HG02885 (cell line): Measurements from ENCODE around the gene CRY2.
A peak's percentile ranks its signal among the peaks of the same experiment; 100 is the strongest.

Source experiments
- ATAC-seq: cut with Tn5 transposase; IDR thresholded peaks from one replicate; pipeline ENCODE4 v1.9.1; 2021; ENCODE audit warnings: mild to moderate bottlenecking; ENCODE audit not compliant: unreplicated experiment, poor library complexity

CRY2 gene

DNA sequence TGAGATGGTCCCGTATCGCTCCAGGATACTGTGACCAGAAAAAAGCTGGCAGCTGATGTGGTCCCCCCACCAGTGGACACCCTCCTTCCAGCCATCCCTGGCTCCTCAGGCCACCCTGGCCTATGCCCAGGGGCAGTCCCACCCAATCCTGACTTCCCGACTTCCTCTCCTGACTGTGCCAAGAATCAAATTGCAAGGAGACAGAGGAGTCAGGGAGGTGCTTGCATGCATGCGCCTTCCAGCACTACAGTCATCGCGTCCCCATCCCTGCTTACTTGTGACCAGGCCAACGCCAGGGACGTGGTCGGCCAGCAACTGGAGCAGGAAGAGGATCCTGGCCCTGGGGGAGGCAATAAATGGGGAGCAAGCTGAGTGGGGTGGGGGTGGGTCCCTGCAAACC lies 63.3 kb downstream of the CRY2 start:
- no peak for ATAC-seq

DNA sequence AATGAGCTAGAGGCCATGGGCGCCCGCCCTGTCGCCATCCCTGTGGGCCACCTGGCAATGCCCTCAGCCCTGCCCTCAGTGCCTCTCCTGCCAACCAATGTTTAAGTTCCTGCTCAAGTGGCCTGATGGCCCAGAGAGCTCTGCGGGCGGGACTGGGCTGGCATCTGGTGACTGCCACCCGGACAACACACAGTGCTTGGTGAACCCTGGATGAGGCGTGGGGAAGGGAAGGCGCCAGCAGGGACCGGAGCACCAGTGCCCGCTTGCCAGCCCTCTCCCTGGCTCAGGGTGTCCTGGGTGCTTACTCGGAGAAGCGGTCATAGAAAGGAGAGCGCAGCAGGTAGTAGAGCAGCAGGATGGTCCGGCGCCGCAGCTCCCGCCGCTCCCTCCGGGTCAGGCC lies 66.2 kb downstream of the CRY2 start:
- no peak for ATAC-seq

DNA sequence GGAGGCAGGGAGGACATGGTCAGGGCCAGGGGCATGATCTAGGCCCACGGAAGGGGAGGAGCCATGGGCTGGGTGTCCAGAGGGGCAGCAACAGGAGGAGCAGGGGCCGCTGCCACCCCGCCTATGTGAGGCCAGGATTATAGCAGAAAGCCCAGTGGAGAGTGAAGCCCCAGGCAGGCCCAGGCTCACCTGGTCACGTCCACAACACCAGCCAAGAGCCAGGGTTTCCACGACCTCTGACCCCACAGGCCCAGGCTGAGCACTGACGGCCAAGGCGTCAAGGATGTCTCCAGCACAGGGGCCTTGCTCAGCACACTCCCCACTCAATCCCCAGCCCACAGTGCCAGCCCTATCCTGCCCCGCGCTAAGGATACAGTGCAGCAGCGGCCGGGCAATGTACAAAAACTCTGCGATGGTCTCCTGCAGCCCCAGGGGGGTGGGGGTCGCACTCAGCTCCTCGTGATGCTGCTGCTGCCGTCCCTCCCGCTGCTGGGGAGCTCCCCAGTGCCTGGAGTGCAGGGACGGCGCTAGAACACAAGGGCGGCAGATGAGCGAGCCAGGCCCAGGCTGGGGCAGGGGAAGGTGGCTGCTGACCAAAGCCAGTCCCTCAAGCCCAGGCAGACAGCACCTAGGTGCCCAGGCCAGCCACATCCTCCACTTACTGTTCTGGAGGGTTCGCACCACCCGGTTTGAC lies 66.8 kb downstream of the CRY2 start:
- ATAC-seq, result no peak

DNA sequence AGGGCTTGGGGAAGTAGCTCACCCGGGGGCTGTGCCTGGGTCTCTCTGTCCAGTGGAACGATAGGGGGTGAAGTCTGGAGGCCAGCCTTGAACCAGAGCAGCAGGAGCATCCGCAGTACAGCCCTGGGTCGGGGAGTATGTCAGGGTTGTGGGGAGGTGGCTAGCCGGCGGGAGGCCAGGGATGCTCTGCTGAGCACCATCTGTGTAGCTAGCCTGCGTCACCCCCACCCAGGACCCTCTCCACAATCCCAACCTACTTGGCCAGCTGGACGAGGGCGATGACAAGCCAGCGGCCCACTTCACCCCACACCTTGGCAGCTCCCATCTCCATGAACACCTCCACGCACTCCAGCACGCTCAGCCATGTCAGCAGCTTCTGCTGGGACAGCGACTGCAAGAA lies 68.2 kb downstream of the CRY2 start:
- no peak for ATAC-seq

DNA sequence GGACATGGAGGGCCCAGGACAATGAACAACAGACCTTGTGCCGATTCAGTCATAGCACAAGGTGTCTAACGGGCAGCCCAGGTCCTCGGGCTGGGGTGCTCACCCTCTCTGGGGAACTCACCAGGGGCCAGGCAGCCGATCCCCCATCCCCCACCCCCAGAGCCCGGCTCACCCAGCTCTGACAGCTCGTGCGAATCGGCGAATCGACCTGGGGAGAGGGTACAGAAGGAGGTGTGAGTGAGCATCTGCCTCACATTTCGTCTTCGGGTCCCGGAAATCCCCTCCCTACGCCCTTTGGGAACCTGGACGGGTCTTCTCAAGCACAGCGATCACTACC lies 70.0 kb downstream of the CRY2 start:
- ATAC-seq, result no peak

DNA sequence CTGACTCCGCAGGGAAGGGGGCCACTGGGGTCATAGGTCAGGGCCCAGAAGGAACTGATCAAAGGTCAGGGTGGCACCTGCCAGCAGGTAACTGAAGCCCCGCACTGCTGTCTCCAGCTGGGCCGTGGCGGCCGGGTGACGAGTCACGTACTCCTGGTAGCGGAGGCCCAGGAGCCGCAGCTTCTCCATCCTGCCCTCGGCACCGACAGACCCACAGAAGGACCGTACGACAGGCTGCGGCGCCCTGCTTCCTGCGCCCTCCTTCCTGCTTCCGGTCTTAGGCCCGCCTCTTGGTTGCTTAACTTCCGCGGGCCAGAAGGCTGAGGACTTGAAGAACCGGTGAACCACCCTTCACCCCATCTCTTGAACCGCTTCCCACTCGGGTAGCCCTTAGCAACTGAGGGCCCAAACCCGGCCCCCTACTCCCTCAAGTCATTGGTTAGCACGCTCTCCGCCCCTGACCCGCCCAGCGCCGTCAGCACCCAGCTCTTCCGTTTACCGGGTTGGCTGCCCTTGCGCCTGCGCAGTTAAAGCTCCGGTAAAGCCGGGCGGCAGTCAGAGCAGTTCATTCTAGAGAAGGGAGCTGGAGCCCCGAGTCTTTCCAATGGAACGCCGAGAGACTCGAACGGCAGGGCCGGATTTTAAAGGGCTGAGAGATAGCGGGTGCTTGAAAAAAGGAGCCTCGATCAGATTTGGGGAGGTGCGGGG lies 70.5 kb downstream of the CRY2 start, which contains the start of gene PEX16:
Gene PEX16, minus strand, starts transcription at position 255 of the 708 bp plus-strand sequence. Its CDS starts 66 bp downstream, at position 189.
- peak; percentile 89 for ATAC-seq

DNA sequence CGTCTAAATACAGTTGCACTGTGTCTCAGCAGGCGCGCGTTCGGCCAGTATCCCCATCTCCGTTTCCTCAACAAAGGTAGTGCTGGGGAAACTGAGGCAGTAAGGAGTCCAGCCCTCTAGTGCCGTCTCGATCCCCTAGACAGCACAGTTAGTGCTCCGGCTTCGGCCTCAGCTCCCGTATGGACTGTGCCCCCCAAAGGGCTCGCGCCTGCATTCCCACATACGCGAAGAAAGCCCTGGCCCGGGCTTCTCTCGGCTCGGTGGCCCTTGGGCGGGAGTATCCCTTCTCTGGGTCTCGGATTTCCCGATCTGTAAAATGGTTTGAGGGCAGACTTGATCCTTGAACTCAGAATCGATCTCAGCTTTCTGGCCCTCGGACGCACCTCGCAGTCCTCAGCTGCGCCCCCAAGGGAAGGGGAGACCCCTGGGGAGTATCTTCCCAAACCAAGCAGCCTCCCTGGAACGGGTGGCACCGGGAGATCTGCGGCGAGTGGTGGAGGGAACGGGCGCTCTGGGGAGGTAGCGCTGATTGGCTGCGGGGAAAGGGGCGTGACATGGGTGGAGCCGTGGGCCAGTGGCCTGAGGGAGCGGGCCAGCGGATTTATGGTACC lies 71.2 kb downstream of the CRY2 start:
- ATAC-seq, result peak; percentile 50

DNA sequence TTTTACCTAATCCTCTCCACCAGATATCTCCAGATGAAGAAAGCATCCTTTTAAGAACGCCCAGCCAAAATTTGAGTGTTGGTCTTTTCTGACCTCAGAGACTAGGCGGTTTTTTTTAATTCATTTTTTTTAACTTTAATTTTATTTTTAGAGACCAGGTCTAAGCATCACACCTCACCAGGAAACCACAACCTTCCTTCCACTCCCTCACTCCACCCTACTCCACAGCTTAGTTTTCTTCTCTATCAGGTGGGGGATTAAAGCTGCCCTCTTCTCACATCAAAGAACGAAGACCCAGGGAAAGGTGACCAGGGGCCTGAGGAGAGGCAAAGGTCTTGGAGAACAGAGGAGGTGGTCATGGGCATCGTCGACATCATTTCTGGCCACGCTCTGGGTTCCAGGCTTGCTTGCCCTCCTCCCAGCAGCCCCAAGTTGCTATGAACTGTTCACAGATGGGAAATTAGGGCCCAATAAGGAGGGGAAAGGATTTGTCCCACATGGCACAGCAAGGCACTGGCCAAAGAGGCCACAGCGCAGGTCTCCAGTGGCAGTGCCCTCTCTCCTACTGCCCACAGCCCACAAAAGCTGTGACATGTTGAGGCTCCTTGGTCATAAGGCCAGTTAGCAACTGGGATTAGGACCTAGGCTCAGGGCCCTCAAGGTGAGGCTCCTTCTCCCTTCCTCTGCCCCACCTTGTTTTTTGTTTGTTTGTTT lies 71.8 kb downstream of the CRY2 start:
- ATAC-seq, result no peak

DNA sequence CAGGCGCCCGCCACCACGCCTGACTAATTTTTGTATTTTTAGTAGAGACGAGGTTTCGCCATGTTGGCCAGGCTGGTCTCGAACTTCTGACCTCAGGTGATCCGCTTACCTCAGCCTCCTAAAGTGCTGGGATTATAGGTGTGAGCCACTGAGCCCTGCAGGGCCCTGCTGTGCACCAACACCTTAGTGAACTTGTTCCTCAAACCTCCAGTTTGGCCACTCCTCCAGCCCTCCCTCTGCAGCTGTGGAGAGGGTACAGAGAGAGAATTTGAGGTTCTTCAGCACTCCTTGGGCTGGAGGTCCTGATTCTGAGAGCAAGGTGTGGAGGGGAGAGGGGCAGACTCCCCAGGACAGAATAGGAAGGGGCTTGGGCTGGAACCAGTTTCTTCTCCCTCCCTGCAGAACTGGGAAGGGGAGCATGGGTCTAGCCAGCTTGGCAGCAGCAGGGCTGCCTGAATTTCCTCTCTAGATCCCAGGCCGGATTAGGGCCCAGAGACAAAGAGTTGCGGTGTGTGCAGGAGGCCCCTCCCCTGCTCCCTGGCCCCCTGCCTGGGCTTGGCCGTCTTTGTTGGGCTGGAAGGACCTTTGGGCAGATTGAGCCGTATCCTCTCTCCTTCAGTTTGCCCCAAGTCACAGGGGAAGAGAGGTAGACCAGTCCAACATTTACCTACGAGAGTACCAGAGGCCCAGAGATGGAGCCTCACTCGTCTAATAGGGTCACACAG lies 72.7 kb downstream of the CRY2 start:
- ATAC-seq, result no peak

DNA sequence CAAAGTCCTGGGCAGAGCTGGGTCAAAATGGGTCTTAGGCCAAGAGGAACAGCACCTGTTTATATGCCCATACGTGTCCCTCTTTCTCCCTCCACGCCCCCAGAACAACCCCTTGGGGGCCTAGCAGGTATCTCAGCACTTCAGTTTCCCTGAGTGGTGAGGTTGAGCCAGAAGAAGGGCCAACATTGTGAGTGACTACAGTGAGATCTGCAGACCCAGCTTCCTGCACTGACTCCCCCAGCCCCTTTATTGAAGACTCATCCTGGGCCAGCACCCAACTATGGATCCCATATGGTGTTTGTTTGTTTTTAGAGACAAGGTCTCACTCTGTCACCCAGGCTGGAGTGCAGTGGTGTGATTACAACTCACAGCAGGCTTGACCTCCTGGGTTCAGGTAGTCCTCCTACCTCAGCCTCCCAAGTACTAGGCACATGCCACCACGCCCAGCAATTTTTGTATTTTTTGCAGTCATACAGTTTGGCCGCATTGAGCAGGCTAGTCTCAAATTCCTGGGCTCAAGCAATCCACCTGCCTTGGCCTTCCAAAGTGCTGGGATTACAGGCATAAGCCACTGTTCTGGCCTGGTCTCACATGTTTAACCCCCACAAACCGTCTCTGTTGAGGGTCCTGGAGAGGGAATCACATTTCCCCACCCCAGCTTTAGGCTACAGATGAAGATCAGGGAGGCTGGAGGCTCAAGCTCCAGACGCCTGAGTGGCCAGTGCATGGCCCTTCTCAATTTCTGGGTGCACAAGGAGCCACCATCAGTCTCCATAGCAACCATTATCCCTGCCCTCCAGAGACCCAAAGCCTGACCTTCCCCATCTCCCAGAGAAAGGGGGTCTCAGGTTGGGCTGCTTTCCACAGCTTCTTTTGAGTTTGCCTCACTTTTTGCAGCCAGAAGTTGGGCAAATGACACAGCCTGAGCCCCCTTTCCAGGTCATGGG lies 73.5 kb downstream of the CRY2 start:
- ATAC-seq, result no peak

DNA sequence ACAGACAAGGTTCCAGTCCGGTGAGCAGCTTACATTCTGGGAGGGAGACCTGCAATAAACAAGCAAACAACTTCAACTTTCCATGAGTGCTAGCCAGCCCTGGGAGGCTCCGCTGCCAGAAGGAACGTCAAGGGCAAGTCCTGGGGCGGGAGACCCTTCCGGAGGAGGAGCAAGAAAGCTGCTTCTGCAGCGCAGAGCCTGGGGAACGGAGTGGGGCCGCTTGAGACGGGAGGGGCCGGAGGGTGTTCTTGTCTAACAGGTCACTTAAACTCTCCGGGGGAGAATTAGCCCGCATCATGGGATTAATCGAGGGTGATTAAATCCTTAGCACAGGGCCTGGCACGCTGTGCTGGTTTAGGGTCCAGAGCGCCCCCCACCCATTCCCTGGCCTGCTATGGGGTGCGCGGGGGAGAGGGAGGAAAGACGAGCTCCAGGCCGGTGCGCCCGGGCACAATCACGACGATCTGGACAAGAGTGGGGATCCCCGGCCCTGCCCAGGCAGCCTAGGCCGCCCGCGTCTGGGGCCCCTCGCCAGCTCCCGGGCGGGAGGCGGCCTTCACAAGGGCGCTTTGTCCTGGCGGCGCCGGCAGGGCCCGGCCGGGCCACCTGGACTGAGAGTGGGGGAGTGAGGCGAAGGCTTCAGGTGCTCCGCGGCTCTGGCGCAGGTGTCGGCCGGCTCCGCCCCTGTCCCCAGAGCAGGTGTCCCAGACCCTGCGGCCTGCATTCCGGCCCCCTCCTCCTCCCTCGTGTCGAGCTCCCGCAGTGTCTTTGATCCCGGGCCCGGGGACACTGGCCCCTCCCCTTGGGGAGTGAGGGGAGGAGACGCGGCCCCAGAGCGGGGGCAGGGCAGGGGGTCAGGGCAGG lies 74.5 kb downstream of the CRY2 start:
- ATAC-seq, result no peak

DNA sequence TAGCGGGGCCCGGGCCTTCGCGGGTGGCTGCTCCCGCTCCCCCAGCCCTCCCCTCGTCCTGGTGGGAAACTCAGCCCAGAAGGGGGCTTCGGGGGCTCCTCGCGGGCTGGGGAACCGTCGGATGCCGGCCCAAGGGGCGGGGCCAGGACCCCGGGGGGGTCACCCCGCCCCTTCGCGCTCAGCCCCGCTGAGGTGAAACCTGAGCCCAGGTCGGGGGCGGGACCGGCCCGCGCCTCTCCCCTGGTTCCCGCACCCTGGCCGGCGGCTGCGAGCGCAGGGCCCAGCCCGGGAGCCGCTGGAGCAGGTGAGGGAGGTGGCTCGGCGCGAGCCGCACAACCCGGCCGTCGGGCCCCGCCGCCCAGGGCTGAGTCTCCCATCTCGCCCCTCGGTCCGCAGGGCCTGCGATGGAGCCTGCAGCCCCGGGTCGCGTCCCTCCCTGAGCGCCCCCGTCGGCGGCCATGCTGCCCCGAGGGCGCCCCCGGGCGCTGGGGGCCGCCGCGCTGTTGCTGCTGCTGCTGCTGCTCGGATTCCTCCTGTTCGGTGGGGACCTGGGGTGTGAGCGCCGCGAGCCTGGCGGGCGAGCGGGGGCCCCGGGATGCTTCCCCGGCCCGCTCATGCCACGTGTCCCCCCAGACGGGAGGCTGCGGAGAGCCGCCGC lies 75.3 kb downstream of the CRY2 start, which contains the start of gene LARGE2:
Gene LARGE2, plus strand, starts transcription at position 232 of the 658 bp plus-strand sequence. Its CDS starts 227 bp downstream, at position 459.
- no peak for ATAC-seq

DNA sequence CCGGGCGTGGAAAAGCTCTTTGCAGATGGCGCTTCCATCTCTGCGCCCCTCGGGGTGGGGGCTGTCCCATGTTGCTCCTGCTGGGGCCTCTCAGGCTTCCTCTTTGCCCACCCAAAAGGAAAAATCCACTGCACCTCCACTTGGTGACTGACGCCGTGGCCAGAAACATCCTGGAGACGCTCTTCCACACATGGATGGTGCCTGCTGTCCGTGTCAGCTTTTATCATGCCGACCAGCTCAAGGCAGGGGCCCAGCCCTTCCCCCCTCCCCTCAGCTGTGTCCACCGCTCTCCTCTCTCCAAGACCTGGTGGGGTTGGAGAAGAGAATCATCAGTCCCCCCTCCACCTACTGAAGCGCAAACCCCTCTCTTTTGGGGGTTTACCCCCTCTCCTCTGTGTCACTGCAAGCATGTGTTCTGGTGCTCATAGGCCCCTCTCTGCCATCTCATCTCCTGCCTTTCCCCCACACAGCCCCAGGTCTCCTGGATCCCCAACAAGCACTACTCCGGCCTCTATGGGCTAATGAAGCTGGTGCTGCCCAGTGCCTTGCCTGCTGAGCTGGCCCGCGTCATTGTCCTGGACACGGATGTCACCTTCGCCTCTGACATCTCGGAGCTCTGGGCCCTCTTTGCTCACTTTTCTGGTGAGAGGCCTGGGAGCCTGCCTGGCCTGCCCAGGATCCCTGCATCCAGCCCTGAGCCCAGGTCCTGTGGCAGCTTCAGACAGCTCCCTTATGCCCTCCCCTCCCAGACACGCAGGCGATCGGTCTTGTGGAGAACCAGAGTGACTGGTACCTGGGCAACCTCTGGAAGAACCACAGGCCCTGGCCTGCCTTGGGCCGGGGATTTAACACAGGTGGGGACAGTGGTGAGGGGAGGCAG lies 77.0 kb downstream of the CRY2 start:
- ATAC-seq, result no peak

DNA sequence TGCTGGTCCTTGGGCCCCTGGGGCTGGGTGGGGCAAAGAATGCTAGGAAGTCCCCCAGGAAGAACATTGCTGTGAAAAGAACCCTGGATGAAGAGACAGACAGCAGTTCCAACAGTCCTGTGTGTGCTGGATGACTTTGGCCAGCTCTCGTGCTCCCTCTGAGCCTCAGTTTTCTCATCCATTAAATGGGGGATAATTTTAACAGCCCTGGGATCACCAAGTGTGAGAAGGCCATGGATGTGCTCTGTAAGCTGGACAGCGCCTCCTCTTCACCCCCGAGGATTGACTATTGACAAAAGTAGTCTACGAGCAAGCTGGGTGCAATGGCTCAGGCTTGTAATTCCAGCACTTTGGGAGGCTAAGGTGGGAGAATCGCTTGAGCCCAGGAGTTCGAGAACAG lies 77.7 kb downstream of the CRY2 start:
- no peak for ATAC-seq

DNA sequence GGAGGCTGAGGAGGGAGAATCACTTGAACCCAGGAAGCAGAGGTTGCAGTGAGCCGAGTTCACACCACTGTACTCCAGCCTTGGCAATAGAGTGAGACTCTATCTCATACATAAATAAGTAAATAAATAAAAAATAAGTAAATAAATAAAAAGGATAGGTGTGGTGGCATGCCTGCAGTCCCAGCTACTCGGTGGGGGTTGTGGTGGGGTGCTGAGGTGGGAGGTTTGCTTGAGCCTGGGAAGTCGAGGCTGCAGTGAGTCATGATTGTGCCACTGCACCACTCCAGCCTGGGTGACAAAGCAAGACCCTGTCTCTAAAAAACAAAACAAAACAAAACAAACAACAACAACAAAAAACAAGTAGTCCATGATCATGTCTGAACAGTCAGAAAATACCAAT lies 78.3 kb downstream of the CRY2 start:
- ATAC-seq, result no peak

DNA sequence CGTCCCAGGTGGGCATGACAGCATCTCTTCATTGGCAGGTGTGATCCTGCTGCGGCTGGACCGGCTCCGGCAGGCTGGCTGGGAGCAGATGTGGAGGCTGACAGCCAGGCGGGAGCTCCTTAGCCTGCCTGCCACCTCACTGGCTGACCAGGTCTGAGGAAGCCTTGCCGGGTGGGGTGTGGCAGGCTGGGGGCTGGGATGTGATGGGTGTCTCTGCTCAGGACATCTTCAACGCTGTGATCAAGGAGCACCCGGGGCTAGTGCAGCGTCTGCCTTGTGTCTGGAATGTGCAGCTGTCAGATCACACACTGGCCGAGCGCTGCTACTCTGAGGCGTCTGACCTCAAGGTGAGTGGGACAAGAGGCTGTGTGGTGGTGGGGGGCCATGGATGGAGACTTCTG lies 78.7 kb downstream of the CRY2 start:
- no peak for ATAC-seq
